Right renal pelvis (tissue), 4 donors: ENCODE measurements around the gene NUDT16L1. TPM values are rescaled to one million over a fixed set of nuclear protein-coding genes. Genes with fewer than 3 reads are reported as not detected.

Experiments
- DNase-seq, 4 donors: peaks; one replicate each; pipeline ENCODE4 v3.0.0-alpha.2; 2013; ENCODE audit warnings: low read depth in 4 of 4, low spot score in 3 of 4, missing footprints in 1 of 4
- polyA plus RNA-seq, 4 donors: library from polyadenylated mRNA; unstranded; fragments of 120-200 nt; gene quantifications; one replicate each; pipeline ENCODE4 v1.2.1, GENCODE V29; 2013; ENCODE audit not compliant: insufficient read length in 4 of 4

NUDT16L1 gene
- polyA plus RNA-seq, 4 donors: 39.7 to 55.9 (median 43.3) TPM

DNA sequence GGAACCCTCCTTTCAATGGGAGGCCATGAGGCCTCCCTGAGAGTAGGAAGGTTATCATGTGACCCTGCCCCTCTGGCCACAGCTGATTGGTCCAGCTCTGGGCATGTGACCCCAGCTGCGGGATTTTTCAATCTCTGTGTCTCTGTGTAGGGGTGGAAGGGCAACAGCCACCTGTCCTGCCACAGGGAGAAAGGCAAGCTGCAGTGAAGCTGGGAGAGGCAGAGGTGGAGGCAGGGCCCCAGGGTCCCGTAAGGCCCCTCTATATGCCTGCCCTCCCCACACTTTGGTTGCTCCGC is 51.9 kb downstream of the NUDT16L1 start:
- DNase-seq: no peak

Other genes with a start within 250 kb of the NUDT16L1 start
- 10 to 100 TPM; 31.2 to 47.1 (median 41.6) TPM for gene NMRAL1, start 218.9 kb upstream of the NUDT16L1 start, polyA plus RNA-seq
- gene HMOX2, start 217.2 kb upstream of the NUDT16L1 start, polyA plus RNA-seq: 10 to 100 TPM; 47.2 to 54.9 (median 47.7) TPM
- gene CDIP1, start 154.8 kb upstream of the NUDT16L1 start, polyA plus RNA-seq: 10 to 100 TPM; 26.4 to 35.3 (median 31.6) TPM
- under 1 TPM; 0.17 to 0.33 (median 0.26) TPM for gene C16orf96, start 137.2 kb upstream of the NUDT16L1 start, polyA plus RNA-seq
- 10 to 100 TPM; 14.4 to 26.8 (median 15.3) TPM for gene UBALD1, start 78.7 kb upstream of the NUDT16L1 start, polyA plus RNA-seq
- 10 to 100 TPM; 42.1 to 63.2 (median 47.1) TPM for gene MGRN1, start 68.7 kb upstream of the NUDT16L1 start, polyA plus RNA-seq
- 10 to 100 TPM; 20.8 to 24.0 (median 22.8) TPM for gene ANKS3, start 40.7 kb downstream of the NUDT16L1 start, polyA plus RNA-seq
- 1 to 10 TPM; 2.1 to 2.5 (median 2.3) TPM for gene DNAAF8, start 41.0 kb downstream of the NUDT16L1 start, polyA plus RNA-seq
- gene ZNF500, start 73.6 kb downstream of the NUDT16L1 start, polyA plus RNA-seq: 10 to 100 TPM; 13.8 to 19.2 (median 16.4) TPM
- under 1 TPM in 1 of 4 donors, not detected in 3; 0.18 TPM for gene SEPTIN12, start 94.8 kb downstream of the NUDT16L1 start, polyA plus RNA-seq
- gene SMIM22, start 101.8 kb downstream of the NUDT16L1 start, polyA plus RNA-seq: 10 to 100 TPM in 2 of 4 donors, 1 to 10 TPM in 2; 7.5 to 12.7 (median 10.9) TPM
- 10 to 100 TPM; 34.8 to 42.1 (median 36.3) TPM for gene ROGDI, start 109.1 kb downstream of the NUDT16L1 start, polyA plus RNA-seq
- gene GLYR1, start 153.7 kb downstream of the NUDT16L1 start, polyA plus RNA-seq: 100 to 1,000 TPM; 123 to 150 (median 139) TPM
- gene UBN1, start 153.9 kb downstream of the NUDT16L1 start, polyA plus RNA-seq: 10 to 100 TPM; 33.4 to 36.1 (median 35.0) TPM
- 10 to 100 TPM; 27.8 to 34.6 (median 28.7) TPM for gene PPL, start 243.6 kb downstream of the NUDT16L1 start, polyA plus RNA-seq